ENCODE data around the gene APCDD1. TPM values are rescaled to one million over a fixed set of nuclear protein-coding genes. Genes with fewer than 3 reads are reported as not detected.

APCDD1 gene
- total RNA-seq, 1 experiment from 2014 or later, result not detected

GRCh38 chr18:10485475-10485874 is 31.0 kb downstream of the APCDD1 start:
- POLR2A ChIA-PET, result no interaction called here
- no TSS peak for BruUV-seq (replicated peaks)

More at GRCh38 chr18:10485475-10485874, 31.0 kb downstream of the APCDD1 start:
- Histone ChIP-seq H3K4me1 (ENCODE audit: control insufficient read depth in 1 of 2, insufficient read depth in 2 of 2, low read length in 2 of 2) (peaks cover 0 to 2% of the 10 kb centered on the region in 2 experiments; a peak in 1 of 4 replicates), H3K27ac (ENCODE audit: low read depth, low read length) (no peak overlapping the region), H3K4me2 (ENCODE audit: low read length) (no peak overlapping the region), H3K9ac (ENCODE audit: low read length) (no peak overlapping the region), H3K27me3 (ENCODE audit: insufficient read depth, low read length) (peaks cover 22% of the 10 kb centered on the region; the same call in 1 of the 2 replicates), H3K79me2 (ENCODE audit: insufficient read depth, low read length) (no peaks in the 10 kb centered on the region), H3K9me2 (ENCODE audit: insufficient read depth) (no peaks in the 10 kb centered on the region), H4K20me1 (ENCODE audit: insufficient read depth) (no peaks in the 10 kb centered on the region), H3K9me3 (ENCODE audit: control insufficient read depth in 1 of 2, insufficient read depth in 1 of 2, low read depth in 1 of 2, low read length in 2 of 2) (no peaks in the 10 kb centered on the region), H3K4me3 (replicated peaks in 1 of 2; ENCODE audit: low read depth in 1 of 2, low read length in 2 of 2) (no peak overlapping the region), H2AFZ (ENCODE audit: low read depth, low read length, poor library complexity, severe bottlenecking) (no peak overlapping the region), H3K36me3 (ENCODE audit: control insufficient read depth in 1 of 2, insufficient read depth in 2 of 2, low read length in 2 of 2) (no peaks in the 10 kb centered on the region)
- RAD21 ChIA-PET (ENCODE audit: low non-redundant PET in 1 of 2, low total read pairs in 2 of 2, uncharacterized antibody in 2 of 2, unreplicated experiment in 2 of 2), result interaction anchor here in 1 of 2 experiments (0.5 kb wide), 1 partner anchor 10 kb away, joined by 4 read pairs; no protein-coding TSS in a partner anchor
- DNase-seq (ENCODE audit: low read depth, low spot score) (no peak), ATAC-seq (no peak)
- CTCF ChIA-PET, result no interaction called here
- no peak for TF ChIP-seq CEBPB (IDR thresholded peaks at IDR 0.05; ENCODE audit: low read depth)
- no peak for TF ChIP-seq FOSL1 (IDR thresholded peaks at IDR 0.05; ENCODE audit: low read depth)
- no peak for TF ChIP-seq RAD21 (IDR thresholded peaks at IDR 0.05; ENCODE audit: low read depth)
- TF ChIP-seq ZNF274 (IDR thresholded peaks at IDR 0.05; ENCODE audit: low read depth, low read length), result no peak
- TF ChIP-seq EZH2 (IDR thresholded peaks at IDR 0.05), result no peak
- no peak for TF ChIP-seq SIN3A (IDR thresholded peaks at IDR 0.05; ENCODE audit: low read depth)
- TF ChIP-seq ELF1 (IDR thresholded peaks at IDR 0.05; ENCODE audit: borderline replicate concordance, low read depth), result no peak
- TF ChIP-seq ATF3 (IDR thresholded peaks at IDR 0.05), result no peak
- TF ChIP-seq TCF7L2 (IDR thresholded peaks at IDR 0.05; ENCODE audit: borderline replicate concordance, extremely low read depth, insufficient read depth, insufficient read length), result no peak
- TF ChIP-seq YY1 (IDR thresholded peaks at IDR 0.05; ENCODE audit: extremely low read depth, insufficient replicate concordance, low read depth, low read length), result no peak
- TF ChIP-seq CTCF (IDR thresholded peaks at IDR 0.05 in 2 of 3, conservative IDR thresholded peaks at IDR 0.05 in 1 of 3; ENCODE audit: borderline replicate concordance in 1 of 3, insufficient read depth in 1 of 3, low read depth in 2 of 3, low read length in 2 of 3), result no peak
- TF ChIP-seq REST (IDR thresholded peaks at IDR 0.05; ENCODE audit: low read depth), result no peak
- TF ChIP-seq JUND (IDR thresholded peaks at IDR 0.05), result no peak
- no peak for TF ChIP-seq ZFX (IDR thresholded peaks at IDR 0.05)
- no peak for TF ChIP-seq EZH2phosphoT487 (IDR thresholded peaks at IDR 0.05; ENCODE audit: borderline replicate concordance)
- TF ChIP-seq MAX (IDR thresholded peaks at IDR 0.05), result no peak
- no peak for TF ChIP-seq ZBTB33 (IDR thresholded peaks at IDR 0.05; ENCODE audit: extremely low read depth, insufficient replicate concordance, low read length)
- TF ChIP-seq POLR2A (IDR thresholded peaks at IDR 0.05; ENCODE audit: borderline replicate concordance, extremely low read depth, insufficient read depth, insufficient read length), result no peak
- no peak for TF ChIP-seq EGR1 (IDR thresholded peaks at IDR 0.05; ENCODE audit: low read depth)
- intact Hi-C loops (cut with micrococcal nuclease), result loop anchor here (5.0 kb wide), 1 partner anchor 67 kb away; no protein-coding TSS in a partner anchor
